RWPE1 (cell line): ENCODE data around the gene SEMA5A.

Source experiments
- CTCF ChIA-PET: fragments of 350-600 bp; sonication (Branson Sonifier 250); formaldehyde crosslinking; extraction: SDS; loops from one replicate; lab custom pipeline; 2021; lab: Yijun Ruan, JAX
- POLR2A ChIA-PET: fragments of 400-600 bp; formaldehyde crosslinking; extraction: SDS; loops from one replicate; lab custom pipeline; 2020; ENCODE audit warnings: antibody characterized with exemption; ENCODE audit not compliant: low non-redundant PET; lab: Yijun Ruan, JAX
- DNase-seq: peaks from one replicate; pipeline ENCODE4 v3.0.0; 2012; ENCODE audit warnings: low spot score
- H3K27ac ChIP-seq: fragments of 450-650 bp; 2 replicates; pipeline ENCODE4 v1.5.1; 2017
- CTCF ChIP-seq: fragments of 450-650 bp; conservative IDR thresholded peaks from 2 replicates; pipeline ENCODE4 v1.5.1; 2017; ENCODE audit warnings: low read depth, mild to moderate bottlenecking

SEMA5A gene

GRCh38 chr5:9071524-9071923, 474.4 kb downstream of the SEMA5A start:
- ChIA-PET CTCF (no interaction called here), POLR2A (interaction anchor here (0.6 kb wide), 1 partner anchor 14 kb away, joined by 3 read pairs; no protein-coding TSS in a partner anchor)
- H3K27ac ChIP-seq: no peak overlapping the region
- TF ChIP-seq CTCF: no peak
- DNase-seq: no peak

- POLR2A ChIA-PET: interaction anchor here (0.6 kb wide), 1 partner anchor 14 kb away, joined by 3 read pairs; no protein-coding TSS in a partner anchor
- H3K27ac ChIP-seq: no peak overlapping the region
- no peak for TF ChIP-seq CTCF
- DNase-seq: no peak
- CTCF ChIA-PET: no interaction called here
These were observed 474.8 kb downstream of the SEMA5A start for GRCh38 chr5:9071074-9071473.

GRCh38 chr5:9069650-9070049, 476.2 kb downstream of the SEMA5A start:
- H3K27ac ChIP-seq: no peak overlapping the region
- no peak for DNase-seq
- no peak for TF ChIP-seq CTCF
- POLR2A ChIA-PET: no interaction called here
- CTCF ChIA-PET: no interaction called here

- H3K27ac ChIP-seq: no peak overlapping the region
- ChIA-PET POLR2A (no interaction called here), CTCF (no interaction called here)
- no peak for TF ChIP-seq CTCF
- no peak for DNase-seq
These were observed 478.7 kb downstream of the SEMA5A start for GRCh38 chr5:9067154-9067553.

- POLR2A ChIA-PET: no interaction called here
- no peak overlapping the region for H3K27ac ChIP-seq
- TF ChIP-seq CTCF: no peak
- CTCF ChIA-PET: no interaction called here
- no peak for DNase-seq
These were observed 479.5 kb downstream of the SEMA5A start for GRCh38 chr5:9066349-9066748.

- no peak for TF ChIP-seq CTCF
- no peak for DNase-seq
- no peak overlapping the region for H3K27ac ChIP-seq
- POLR2A ChIA-PET: no interaction called here
- CTCF ChIA-PET: no interaction called here
These were observed 482.1 kb downstream of the SEMA5A start for GRCh38 chr5:9063615-9064245.
